SK-N-SH treated with all-trans-retinoic acid at 6 μM for 48 hours (cell line): Measurements from ENCODE around the gene SELPLG.
"Not testable (repeated sequence)": the region's sequence is repeated elsewhere in the genome, so short reads cannot be mapped to it uniquely, and the experiment has no call there.

Experiments used
- ARNTL ChIP-seq: fragments of 450-650 bp; formaldehyde crosslinking; IDR thresholded peaks from 2 replicates; pipeline ENCODE4 v1.5.0; 2020; ENCODE audit warnings: low read depth, mild to moderate bottlenecking, moderate library complexity, borderline replicate concordance
- CREB5 ChIP-seq: fragments of 250-450 bp; sonication (Bioruptor Pico); IDR thresholded peaks from 2 replicates; pipeline ENCODE4 v1.5.1; 2020; ENCODE audit warnings: low read depth, mild to moderate bottlenecking, moderate library complexity
- CSRNP3 ChIP-seq: fragments of 250-450 bp; sonication (Bioruptor Pico); IDR thresholded peaks from 2 replicates; pipeline ENCODE4 v1.5.1; 2021; ENCODE audit warnings: mild to moderate bottlenecking, moderate library complexity
- GLIS3 ChIP-seq: fragments of 250-450 bp; sonication (Bioruptor Pico); IDR thresholded peaks from 2 replicates; pipeline ENCODE4 v1.5.0; 2020; ENCODE audit warnings: mild to moderate bottlenecking, moderate library complexity
- PATZ1 ChIP-seq: fragments of 250-450 bp; sonication (Bioruptor Pico); IDR thresholded peaks from 2 replicates; pipeline ENCODE4 v1.8.0; 2020; ENCODE audit warnings: mild to moderate bottlenecking, moderate library complexity, borderline replicate concordance
- POU6F1 ChIP-seq: fragments of 250-450 bp; sonication (Bioruptor Pico); IDR thresholded peaks from 2 replicates; pipeline ENCODE4 v1.8.0; 2021; ENCODE audit warnings: low read depth, mild to moderate bottlenecking, moderate library complexity, borderline replicate concordance
- PPARA ChIP-seq: fragments of 250-450 bp; sonication (Bioruptor Pico); IDR thresholded peaks from 2 replicates; pipeline ENCODE4 v1.5.0; 2020; ENCODE audit warnings: mild to moderate bottlenecking, borderline replicate concordance
- RARB ChIP-seq: fragments of 250-450 bp; sonication (Bioruptor Pico); IDR thresholded peaks from 2 replicates; pipeline ENCODE4 v1.8.0; 2021; ENCODE audit warnings: mild to moderate bottlenecking, moderate library complexity
- TCF4 ChIP-seq: fragments of 250-450 bp; sonication (Bioruptor Pico); IDR thresholded peaks from 2 replicates; pipeline ENCODE4 v1.8.0; 2021; ENCODE audit warnings: mild to moderate bottlenecking, moderate library complexity, borderline replicate concordance
- TSHZ2 ChIP-seq: fragments of 250-450 bp; sonication (Bioruptor Pico); IDR thresholded peaks from 2 replicates; pipeline ENCODE4 v1.5.0; 2020; ENCODE audit warnings: mild to moderate bottlenecking, moderate library complexity
- ZFP3 ChIP-seq: fragments of 250-450 bp; sonication (Bioruptor Pico); IDR thresholded peaks from 2 replicates; pipeline ENCODE4 v1.5.0; 2020; ENCODE audit warnings: mild to moderate bottlenecking, moderate library complexity
- ZFP30 ChIP-seq: fragments of 450-650 bp; formaldehyde crosslinking; IDR thresholded peaks from 2 replicates; pipeline ENCODE4 v1.5.0; 2022; ENCODE audit warnings: mild to moderate bottlenecking, moderate library complexity
- ZNF565 ChIP-seq: fragments of 450-650 bp; formaldehyde crosslinking; conservative IDR thresholded peaks from 2 replicates; pipeline ENCODE4 v1.5.0; 2020; ENCODE audit warnings: low read depth, mild to moderate bottlenecking, moderate library complexity
- ZNF8 ChIP-seq: fragments of 450-650 bp; formaldehyde crosslinking; IDR thresholded peaks from 2 replicates; pipeline ENCODE4 v1.5.0; 2020; ENCODE audit warnings: mild to moderate bottlenecking, moderate library complexity

- TF ChIP-seq ZNF8 (CRISPR knock-in tag); ZFP30 (CRISPR knock-in tag); ZFP3 (CRISPR knock-in tag); CSRNP3 (CRISPR knock-in tag); TSHZ2 (CRISPR knock-in tag); GLIS3; POU6F1 (CRISPR knock-in tag); PATZ1 (CRISPR knock-in tag); RARB (CRISPR knock-in tag); TCF4 (CRISPR knock-in tag); ARNTL (CRISPR knock-in tag); ZNF565 (CRISPR knock-in tag); CREB5 (CRISPR knock-in tag); PPARA (CRISPR knock-in tag): not testable (repeated sequence)
Observed at GRCh38 chr12:108590463-108590862, 43.2 kb downstream of the SELPLG start.
